HG03039 (cell line): ENCODE results near the gene COA1.
"Not testable (repeated sequence)": the region's sequence is repeated elsewhere in the genome, so short reads cannot be mapped to it uniquely, and the experiment has no call there.

Source experiments
- ATAC-seq: cut with Tn5 transposase; IDR thresholded peaks from one replicate; pipeline ENCODE4 v1.9.1; 2021; ENCODE audit warnings: mild to moderate bottlenecking, moderate library complexity; ENCODE audit not compliant: unreplicated experiment

The COA1 gene

GRCh38 chr7:43602256-43602655 is 127.1 kb downstream of the COA1 start:
- ATAC-seq = no peak

DNA sequence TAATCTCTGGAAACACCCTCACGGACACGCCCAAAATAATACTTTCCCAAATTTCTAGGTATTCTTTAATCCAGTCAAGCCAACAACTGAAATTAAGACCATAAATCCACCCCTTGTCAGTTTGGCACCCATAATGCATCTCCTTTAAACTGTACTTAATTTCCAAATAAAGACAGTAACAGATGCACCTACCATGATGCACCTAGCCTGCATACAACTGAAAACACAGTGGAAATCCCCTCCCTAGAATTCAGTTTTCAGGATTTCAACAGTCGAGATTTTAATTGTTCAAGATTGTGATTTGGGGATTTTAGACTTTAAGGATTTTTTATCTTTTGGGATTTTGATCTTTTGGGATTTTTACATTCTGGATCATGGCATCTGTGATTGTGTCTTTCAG is 129.3 kb downstream of the COA1 start:
- no peak for ATAC-seq

DNA sequence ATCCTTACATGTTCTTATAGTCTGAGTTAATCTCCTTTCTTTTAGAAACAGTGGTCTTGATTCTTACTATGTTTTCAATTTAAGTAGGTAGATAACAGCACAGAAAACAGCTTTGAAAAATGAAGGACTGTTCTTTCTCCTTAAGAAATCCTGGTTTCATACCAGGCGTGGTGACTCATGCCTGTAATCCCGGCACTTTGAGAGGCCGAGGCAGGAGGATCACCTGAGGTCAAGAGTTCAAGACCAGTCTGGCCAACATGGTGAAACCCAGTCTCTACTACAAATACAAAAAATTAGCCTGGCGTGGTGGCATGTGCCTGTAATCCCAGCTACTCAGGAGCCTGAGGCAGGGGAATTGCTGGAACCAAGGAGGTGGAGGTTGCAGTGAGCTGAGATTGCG is 132.9 kb downstream of the COA1 start:
- ATAC-seq = not testable (repeated sequence)

- ATAC-seq = no peak
Measured at GRCh38 chr7:43594020-43594419, 135.3 kb downstream of the COA1 start.

DNA sequence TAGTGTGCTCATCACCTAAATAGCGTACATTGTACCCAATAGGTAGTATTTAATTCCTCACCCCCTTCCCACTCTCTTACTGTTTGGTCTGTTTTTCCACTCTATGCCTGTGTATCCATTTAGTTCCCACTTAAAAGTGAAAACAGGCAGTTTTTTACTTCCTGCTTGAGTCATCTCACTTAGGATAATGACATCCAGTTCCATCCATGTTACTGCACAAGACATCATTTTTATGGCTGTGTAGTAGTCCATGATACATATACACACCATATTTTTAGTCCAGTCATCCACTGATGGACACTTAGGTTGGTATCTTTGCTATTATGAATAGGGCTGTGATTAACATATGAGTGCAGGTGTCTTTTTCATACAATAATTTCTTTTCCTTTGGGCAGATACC is 136.3 kb downstream of the COA1 start:
- ATAC-seq = no peak

DNA sequence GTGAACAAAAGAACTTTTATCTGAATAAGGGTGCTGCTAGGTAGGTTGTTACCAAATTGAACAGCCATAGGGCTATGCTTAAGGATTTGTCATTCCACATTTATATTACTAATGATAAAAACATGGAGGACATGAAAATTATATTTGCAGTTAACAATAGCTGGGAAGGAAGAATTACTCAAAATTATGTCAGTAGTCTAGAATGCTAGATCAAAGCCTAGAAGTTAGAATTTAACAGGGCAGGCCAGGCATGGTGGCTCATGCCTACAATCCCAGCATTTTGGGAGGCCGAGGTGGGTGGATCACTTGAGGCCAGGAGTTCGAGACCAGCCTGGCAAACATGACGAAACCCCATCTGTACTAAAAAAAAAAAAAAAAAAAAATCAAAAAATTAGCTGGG is 137.0 kb downstream of the COA1 start:
- ATAC-seq = no peak

- ATAC-seq = no peak
Measured at GRCh38 chr7:43591558-43592180, 137.7 kb downstream of the COA1 start.

DNA sequence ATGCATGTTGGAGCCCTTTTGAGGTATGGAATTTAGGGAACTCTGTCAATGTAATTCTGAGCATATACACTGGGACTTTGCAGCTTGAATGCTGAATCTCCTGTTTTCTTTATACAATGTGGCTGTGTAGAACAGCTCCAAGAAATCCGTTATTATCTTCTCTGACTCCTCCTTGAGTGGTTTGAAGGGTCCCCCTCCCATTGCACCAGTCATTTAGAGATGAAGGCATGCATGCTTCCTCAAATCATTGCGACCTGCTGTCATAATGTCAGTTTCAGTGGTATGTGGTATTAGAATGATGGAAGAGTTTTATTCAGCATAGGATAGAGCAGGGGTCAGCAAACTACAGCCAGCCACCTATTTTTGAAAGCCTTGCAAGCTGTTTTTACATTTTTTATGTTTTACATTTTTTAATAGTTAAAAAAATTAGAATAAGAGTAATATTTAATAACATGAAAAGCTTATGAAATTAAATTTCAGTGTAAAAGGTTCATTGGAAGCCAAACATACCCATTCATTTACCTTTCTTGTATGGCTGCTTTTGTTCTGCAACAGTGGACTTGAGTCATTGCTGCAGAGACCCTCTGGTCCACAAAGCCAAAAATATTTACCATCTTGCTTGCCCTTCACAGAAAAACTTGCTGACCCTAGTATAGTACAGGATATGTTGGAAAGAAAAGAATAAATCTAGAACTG is 138.3 kb downstream of the COA1 start:
- peak; percentile 72 for ATAC-seq

- no peak for ATAC-seq
Measured at GRCh38 chr7:43589728-43590127, 139.6 kb downstream of the COA1 start.
